HG03520 (cell line): ENCODE data around the gene DNAJC6.

Experiments used
- ATAC-seq: cut with Tn5 transposase; IDR thresholded peaks from one replicate; pipeline ENCODE4 v1.9.1; 2021; ENCODE audit warnings: mild to moderate bottlenecking, moderate library complexity; ENCODE audit not compliant: unreplicated experiment

Gene DNAJC6

GRCh38 chr1:65292861-65293593 is 16.3 kb upstream of the DNAJC6 start:
- no peak for ATAC-seq

GRCh38 chr1:65297706-65298105 is 11.6 kb upstream of the DNAJC6 start:
- ATAC-seq: no peak

GRCh38 chr1:65299328-65299727 is 10.0 kb upstream of the DNAJC6 start:
- no peak for ATAC-seq

GRCh38 chr1:65308781-65309303 is 501 bp upstream of the DNAJC6 start:
- ATAC-seq: no peak

GRCh38 chr1:65310078-65310587 is 790 bp downstream of the DNAJC6 start:
- no peak for ATAC-seq

- ATAC-seq: no peak
Measured at GRCh38 chr1:65311760-65312159, 2.4 kb downstream of the DNAJC6 start.

- ATAC-seq: no peak
Measured at GRCh38 chr1:65316233-65316632, 6.9 kb downstream of the DNAJC6 start.

GRCh38 chr1:65317866-65318653 is 8.7 kb downstream of the DNAJC6 start:
- ATAC-seq: no peak

- ATAC-seq: no peak
Measured at GRCh38 chr1:65319141-65319540, 9.8 kb downstream of the DNAJC6 start.

GRCh38 chr1:65319754-65320153 is 10.4 kb downstream of the DNAJC6 start:
- no peak for ATAC-seq

GRCh38 chr1:65321879-65322278 is 12.5 kb downstream of the DNAJC6 start:
- ATAC-seq: no peak

- no peak for ATAC-seq
Measured at GRCh38 chr1:65323246-65323645, 13.9 kb downstream of the DNAJC6 start.

- ATAC-seq: no peak
Measured at GRCh38 chr1:65330021-65330420, 20.7 kb downstream of the DNAJC6 start.

- ATAC-seq: no peak
Measured at GRCh38 chr1:65330822-65331221, 21.5 kb downstream of the DNAJC6 start.

GRCh38 chr1:65332821-65333220 is 23.5 kb downstream of the DNAJC6 start:
- ATAC-seq: no peak

GRCh38 chr1:65334081-65334480 is 24.7 kb downstream of the DNAJC6 start:
- no peak for ATAC-seq

- no peak for ATAC-seq
Measured at GRCh38 chr1:65339866-65340468, 30.6 kb downstream of the DNAJC6 start.

- no peak for ATAC-seq
Measured at GRCh38 chr1:65341381-65341780, 32.0 kb downstream of the DNAJC6 start.

GRCh38 chr1:65343286-65343685 is 33.9 kb downstream of the DNAJC6 start:
- ATAC-seq: no peak

GRCh38 chr1:65344171-65344814 is 35.0 kb downstream of the DNAJC6 start:
- no peak for ATAC-seq

- ATAC-seq: no peak
Measured at GRCh38 chr1:65346190-65346589, 36.8 kb downstream of the DNAJC6 start.
